Middle frontal gyrus (tissue), 1 donor: ENCODE measurements around the gene IGF2.

Experiments used
- DNase-seq: peaks from one replicate; pipeline ENCODE4 v3.0.0-alpha.2; 2015; ENCODE audit warnings: low spot score; ENCODE audit errors: extremely low spot score

Gene IGF2

DNA sequence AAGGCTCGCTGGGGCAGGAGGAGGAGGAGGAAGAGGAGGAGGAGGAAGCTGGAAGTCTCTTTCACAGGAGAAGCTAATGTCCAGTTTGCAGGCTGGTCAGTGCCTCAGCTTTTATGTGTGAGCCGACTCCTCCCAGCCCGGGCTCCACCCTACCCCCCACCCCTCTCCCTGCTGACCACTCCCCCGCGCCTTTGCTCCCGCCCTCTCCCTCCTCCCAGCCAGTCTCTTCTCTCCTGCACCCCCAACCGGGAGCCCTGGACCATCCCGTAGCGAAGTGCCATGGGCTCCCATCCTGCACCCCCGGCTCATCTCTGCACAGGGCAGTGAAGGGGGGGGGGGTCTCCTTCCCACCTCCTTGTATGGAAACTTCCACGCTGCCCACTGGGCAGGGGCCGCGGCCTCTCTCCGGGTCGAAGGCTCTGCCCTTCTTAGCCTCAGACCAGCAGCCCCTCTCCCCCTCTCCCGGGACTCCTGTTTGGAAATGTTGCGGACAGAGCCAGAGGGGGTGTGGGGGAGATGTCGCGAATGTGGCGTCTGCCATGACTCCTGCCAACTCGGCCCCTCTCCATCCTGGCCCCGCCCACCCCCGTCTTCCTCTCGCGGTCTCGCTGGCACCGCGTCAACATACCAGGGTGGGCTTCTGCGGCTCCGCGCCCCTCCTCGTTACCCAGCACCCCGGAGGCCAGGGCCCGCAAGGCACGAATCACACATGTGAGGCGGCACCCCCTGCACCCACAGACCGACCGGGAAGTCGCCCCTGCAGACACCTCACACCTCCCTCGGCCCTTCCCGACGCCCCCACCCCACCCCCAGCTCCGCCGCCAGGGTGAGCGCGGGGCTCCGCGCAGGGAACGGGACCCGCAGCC, 1.8 kb downstream of the IGF2 start:
- DNase-seq = no peak

DNA sequence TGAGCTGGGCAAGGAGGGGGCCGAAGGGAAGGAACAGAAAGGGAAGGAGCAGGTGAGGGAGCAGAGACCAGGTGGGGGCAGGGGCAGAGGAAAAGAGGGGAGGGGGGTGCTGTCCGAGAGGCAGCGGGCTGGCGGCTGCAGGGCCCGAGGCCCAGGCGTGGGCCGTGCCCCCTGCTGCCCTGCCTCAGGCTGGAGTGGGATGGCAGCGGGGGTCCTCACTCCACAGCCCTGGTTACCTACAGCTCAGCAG, 2.3 kb downstream of the IGF2 start:
- DNase-seq = no peak

- DNase-seq = no peak
Observed at GRCh38 chr11:2136209-2136951, 2.8 kb downstream of the IGF2 start.

DNA sequence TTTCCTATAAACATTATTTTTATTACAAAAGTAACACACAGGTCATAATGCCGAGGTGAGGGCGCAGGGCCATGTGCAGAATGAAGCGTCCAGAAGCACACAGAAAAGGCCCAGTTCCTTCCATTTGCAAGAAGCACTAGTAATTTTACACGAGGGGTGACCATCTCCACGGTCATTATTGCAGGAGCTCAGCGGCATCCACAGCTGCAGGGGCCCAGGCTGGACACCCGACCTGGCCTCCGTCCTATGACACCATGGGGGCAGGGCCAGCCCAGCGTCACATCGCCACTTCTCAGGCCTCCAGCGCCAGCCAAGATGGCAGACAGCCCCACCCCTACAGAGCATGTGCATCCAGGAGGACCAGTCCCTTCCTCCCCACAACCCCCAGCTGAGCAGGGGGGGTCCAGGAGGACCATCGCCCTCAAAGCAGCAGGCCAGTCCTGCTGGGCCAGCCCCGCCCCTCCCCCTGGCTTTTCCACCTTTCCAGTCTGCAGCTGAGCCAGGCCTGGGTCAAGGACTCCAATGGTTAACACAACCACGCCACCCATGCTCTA, 3.5 kb downstream of the IGF2 start:
- no peak for DNase-seq

DNA sequence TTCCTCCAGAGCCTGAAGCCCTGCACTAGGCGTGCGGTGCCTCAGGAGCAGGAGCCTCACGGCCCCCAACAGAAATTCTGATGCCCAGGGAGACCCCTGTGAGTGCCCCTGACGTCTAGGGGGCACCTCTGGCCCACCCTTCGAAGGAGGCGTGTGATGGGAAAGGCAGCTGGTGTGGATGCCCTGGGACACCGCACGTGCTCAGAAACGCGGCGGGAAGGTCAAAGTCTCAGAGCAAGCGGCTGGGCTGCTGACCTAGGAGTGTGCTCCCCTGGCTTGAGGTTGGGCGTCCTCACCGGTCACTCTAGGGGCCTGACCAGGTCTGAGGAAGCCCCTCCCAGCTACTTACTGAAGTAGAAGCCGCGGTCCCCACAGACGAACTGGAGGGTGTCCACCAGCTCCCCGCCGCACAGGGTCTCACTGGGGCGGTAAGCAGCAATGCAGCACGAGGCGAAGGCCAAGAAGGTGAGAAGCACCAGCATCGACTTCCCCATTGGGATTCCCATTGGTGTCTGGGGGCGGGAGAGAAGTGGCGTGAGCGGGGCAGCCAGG, 4.1 kb downstream of the IGF2 start:
- DNase-seq = no peak

DNA sequence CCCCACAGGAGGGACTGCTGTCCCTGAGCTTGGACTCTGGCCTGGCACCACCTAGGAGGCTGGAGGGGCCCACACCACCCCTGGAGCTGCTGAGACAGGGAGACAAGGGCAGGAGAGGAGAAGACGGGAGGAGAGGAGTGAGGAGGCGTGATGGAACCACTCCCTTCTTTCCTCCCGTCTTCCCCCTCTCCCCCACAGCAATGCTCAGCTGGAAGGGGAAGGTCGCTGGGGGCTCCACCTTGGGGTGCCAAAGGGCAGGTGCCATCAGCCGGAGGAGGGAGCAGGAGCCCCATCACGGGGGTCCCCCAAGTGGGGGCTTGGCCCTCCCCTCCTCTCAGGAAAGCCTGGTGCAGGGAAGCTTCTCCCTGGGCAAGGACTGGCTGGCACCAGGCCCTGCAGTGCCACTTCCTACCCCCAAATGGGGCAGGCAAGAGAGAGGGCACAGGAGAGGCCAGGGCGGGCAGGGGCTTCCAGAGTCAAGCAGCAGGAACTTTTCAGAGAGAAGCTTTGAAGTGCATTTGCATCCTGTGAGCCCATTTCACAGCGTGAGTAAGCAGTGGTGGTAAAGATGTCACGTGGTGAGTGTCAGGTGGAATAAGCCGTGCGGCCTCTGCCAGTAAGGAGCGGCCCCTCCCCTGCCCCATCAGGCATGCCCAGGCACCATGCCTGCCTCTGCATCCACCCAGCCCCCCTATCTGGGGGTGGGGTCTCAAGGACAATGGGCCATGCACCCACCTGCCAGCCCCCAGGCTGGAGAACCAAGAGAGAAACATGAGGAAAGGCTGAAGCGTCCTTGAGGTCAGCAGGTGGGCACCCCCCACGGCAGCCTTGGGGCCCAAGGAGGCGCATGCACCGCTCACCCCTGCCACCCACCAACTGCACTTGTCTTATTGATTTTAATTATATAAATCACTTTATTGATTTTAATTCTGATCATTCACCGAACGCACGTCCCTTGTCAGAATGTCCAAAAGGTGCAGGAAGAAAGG, 4.9 kb downstream of the IGF2 start:
- no peak for DNase-seq

- DNase-seq = no peak
Observed at GRCh38 chr11:2133241-2134021, 5.8 kb downstream of the IGF2 start.

- DNase-seq = no peak
Observed at GRCh38 chr11:2132874-2133240, 6.3 kb downstream of the IGF2 start.

DNA sequence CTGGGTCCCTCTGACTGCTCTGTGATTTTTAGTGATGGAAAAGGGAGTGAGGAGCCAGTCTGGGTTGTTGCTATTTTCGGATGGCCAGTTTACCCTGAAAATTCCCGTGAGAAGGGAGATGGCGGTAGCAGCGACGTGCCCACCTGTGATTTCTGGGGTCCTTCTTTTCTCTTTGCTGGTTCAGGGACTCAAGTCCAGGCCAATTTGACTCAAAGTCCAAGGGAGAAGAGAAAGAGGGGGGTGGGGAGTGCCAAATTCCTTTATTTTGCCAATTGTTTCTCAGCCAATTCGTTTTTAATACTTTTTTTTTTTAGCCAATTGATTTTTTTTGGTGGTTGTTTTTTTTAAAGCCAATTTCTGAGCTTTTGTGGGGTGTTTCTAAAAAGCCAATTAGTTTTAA, 6.9 kb downstream of the IGF2 start:
- DNase-seq = no peak

DNA sequence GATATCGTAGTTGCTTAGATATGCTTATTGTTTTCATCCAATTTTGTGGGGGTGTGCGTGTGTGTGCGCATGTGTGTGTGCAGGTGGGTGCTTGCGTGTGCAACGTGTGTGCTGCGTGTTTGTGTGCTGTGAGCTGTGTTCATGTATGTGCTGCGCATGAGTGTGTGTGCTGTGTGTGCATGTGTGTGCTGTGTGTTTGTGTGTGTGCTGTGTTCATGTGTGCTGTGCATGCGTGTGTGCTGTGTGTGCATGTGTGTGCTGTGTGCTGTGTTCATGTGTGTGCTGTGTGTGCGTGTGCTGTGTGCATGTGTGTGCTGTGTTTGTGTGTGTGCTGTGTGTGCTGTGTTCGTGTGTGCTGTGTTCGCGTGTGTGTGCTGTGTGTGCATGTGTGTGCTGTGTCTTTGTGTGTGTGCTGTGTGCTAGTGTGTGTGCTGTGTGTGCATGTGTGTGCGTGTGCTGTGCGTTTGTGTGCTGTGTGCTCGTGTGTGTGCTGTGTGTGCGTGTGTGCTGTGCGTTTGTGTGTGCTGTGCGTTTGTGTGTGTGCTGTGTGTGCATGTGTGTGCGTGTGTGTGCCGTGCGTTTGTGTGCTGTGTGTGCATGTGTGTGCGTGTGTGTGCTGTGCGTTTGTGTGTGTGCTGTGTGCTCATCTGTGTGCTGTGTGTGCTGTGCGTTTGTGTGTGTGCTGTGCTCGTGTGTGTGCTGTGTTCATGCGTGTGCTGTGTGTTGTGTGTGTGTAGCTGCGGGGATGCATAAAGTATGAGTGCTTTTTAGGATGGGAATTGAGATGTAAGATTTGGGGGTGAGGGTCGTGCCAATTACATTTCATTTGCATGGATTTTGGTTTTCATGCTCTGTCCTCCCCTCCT, 7.6 kb downstream of the IGF2 start:
- DNase-seq = no peak

DNA sequence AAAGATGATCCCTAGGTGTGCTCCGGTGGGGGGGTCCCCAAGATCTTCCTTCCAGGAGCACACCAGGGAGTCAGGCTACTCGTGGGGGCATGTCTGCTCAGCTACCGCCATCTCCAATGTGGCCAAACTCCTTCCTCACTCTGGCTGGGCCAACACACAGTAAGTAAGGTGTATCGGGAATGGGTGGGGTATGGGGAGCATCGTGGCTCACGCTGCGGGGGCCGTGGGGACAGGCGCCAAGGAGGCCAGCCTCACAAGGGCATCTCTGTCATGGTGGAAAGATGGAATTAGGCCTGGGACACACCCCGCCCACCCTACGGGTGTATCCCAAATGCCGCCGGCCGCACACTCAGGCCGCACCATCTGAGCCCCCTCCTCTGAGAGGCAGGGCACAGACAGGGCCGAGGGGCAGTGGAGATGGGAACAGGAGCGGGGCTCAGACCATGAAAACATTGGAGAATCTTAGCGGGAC, 8.3 kb downstream of the IGF2 start:
- DNase-seq = no peak

DNA sequence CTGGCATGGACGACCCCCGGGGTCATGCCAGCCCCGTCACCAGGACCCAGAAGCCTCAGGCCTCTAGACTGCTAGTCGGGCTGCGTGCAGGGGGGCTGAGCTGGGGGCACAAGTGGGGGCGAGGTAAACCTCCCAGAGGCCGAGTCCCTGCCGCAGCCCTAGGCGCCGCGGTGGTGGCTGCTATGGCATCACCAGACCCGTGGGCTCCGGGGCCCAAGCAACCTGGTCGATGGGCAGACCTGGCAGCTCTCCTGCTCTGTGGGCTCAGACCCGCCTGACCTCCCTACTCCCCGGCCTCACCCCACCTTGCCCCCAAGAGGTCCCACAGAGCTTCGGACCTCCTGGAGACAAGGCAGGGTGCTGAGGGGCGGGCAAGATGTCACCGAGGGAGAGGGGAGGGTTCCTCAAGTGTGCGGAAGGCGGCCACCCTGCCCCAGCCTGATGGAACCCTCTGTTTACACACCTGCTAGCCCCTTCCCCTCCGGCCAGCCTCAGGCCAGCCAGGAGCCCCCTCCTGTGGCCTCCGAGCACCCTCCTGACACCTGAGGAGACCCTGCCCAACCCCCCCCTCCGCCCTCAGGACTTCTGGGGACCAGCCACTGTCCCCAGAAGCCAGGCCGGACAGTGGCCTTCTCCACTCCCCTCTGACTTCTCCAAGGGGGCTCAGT, 9.4 kb downstream of the IGF2 start:
- DNase-seq = no peak

- no peak for DNase-seq
Observed at GRCh38 chr11:2129308-2129698, 9.9 kb downstream of the IGF2 start.

DNA sequence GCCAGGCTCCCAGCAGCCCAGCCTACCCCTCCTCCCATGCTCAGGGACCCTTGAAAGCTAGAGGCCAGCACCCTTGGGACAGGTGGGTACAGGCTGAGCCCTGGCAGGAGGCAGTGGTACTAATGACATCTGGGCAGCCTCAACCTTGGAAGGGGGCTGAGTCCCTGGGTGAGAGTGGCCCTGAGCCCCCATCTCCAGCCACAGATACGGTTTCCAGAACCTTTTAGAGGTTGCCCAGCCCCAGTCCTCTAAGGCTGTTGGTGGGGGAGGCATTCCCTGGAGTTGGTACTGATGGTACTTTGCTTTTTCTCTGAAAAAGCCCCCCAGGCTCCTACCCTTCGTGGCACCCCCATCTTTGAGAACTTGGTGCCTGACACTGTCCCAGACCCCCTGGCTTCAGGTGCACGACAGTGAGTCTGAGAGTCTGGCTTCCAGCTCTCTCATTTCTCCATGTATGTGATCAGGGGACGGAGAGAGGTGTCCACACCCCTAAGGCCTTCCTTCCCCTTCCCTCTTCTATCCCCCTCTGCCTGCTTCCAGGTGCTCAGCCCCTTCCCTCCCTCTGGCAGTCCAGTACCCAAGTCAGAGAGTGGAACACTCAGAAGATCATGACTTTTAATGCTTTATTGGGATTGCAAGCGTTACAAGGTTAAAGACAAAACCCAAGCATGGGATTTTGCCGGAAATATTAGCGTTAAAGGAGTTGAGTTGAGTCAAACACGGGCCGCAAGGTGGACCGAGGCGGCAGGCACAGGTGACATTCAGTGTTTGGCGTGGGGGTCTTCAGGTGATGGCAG, 10.5 kb downstream of the IGF2 start:
- DNase-seq = no peak

DNA sequence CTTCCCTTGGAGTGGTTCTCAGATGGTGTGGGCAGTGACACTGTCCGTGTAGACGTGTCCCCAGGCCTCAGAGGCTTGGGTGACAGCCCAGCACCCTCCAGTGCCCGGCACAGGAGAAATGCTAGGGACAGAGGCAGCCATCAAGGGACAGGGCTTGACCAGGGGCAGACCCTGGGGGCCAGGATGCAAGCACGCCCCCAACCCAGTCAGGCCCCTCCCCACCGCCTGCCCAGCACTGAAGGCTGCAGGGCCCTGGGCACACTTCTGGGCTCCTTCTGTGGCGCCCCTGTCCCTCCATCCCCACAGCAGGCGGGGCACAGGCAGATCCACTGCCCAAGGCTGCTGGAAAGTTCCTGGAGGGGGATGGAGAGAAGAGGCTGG, 11.1 kb downstream of the IGF2 start:
- DNase-seq = no peak

DNA sequence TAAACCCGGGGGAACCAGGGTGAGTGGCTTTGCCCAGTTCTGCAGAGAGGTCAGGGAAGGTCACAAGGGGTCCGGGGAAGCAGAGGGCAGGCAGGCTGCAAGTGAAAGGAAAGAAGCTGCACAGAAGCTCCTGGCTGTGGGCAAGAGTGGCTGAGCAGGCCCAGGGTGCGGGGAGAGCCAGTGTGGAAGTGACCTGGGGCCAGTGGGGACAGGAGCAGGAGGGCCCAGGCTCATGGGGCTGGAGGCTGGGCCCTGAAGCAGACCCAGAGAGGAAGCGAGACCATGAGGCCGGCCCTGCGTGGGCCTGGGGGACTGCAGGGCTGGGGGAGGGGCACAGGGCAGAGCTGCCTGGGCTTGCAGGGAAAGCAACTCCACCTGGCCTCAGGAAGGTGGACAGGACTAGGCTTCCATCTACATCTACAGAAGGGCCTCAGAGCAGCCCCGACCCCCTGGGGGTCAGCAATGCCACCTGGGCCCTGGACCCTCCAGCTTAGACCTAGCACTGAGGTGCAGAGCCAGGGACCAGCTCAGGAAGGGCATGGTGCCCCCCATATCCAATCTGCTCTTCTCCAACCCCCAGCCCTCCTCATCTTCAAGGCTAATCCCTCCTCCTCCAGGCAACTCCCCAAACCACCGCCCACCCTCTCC, 11.6 kb downstream of the IGF2 start:
- no peak for DNase-seq

- DNase-seq = no peak
Observed at GRCh38 chr11:2126520-2127085, 12.6 kb downstream of the IGF2 start.
